Fibroblast of lung (primary cell): ENCODE data around the gene LRRC49. TPM values are rescaled to one million over a fixed set of nuclear protein-coding genes. Genes with fewer than 3 reads are reported as not detected.
A peak's percentile ranks its signal among the peaks of the same experiment; 100 is the strongest.

Experiments used
- DNase-seq, 2 donors: peaks; one replicate each; pipeline versions ENCODE4 v3.0.0 to v3.0.0-alpha.2; 2010; ENCODE audit warnings: low read depth in 2 of 2
- H2AFZ ChIP-seq: 2 replicates; pipeline ENCODE4 v1.5.1; 2012; ENCODE audit warnings: low read length, control low read depth, inconsistent platforms
- H3K27ac ChIP-seq: 2 replicates; pipeline ENCODE4 v1.5.1; 2011; ENCODE audit warnings: low read length, control low read depth; ENCODE audit not compliant: insufficient read depth
- H3K27me3 ChIP-seq: 2 replicates; pipeline ENCODE4 v1.5.1; 2011; ENCODE audit warnings: mild to moderate bottlenecking, low read length; ENCODE audit not compliant: control insufficient read depth, insufficient read depth
- H3K36me3 ChIP-seq: 2 replicates; pipeline ENCODE4 v1.5.1; 2011; ENCODE audit warnings: low read length; ENCODE audit not compliant: control insufficient read depth, insufficient read depth
- H3K4me1 ChIP-seq: 2 replicates; pipeline ENCODE4 v1.5.1; 2011; ENCODE audit warnings: low read length; ENCODE audit not compliant: control insufficient read depth, insufficient read depth; ENCODE audit errors: extremely low read depth
- H3K4me2 ChIP-seq: 2 replicates; pipeline ENCODE4 v1.5.1; 2011; ENCODE audit warnings: low read length, control low read depth; ENCODE audit not compliant: insufficient read depth; ENCODE audit errors: extremely low read depth
- H3K4me3 ChIP-seq, 4 experiments: fragments of 200-600 bp in 1 of 4; sonication (generic) in 1 of 4; replicated peaks in 1 of 4; 2 replicates each; pipeline ENCODE4 v1.5.1; 2011 to 2016; ENCODE audit warnings: low read length in 4 of 4, low read depth in 3 of 4, mild to moderate bottlenecking in 3 of 4, control low read depth in 2 of 4, inconsistent platforms in 1 of 4, mixed read lengths in 1 of 4; ENCODE audit not compliant: insufficient read depth in 1 of 4; ENCODE audit errors: control extremely low read depth in 1 of 4
- H3K79me2 ChIP-seq: 2 replicates; pipeline ENCODE4 v1.5.1; 2012; ENCODE audit warnings: mild to moderate bottlenecking, low read length, inconsistent platforms; ENCODE audit not compliant: control insufficient read depth, insufficient read depth
- H3K9ac ChIP-seq: 2 replicates; pipeline ENCODE4 v1.5.1; 2011; ENCODE audit warnings: mild to moderate bottlenecking, low read length, control low read depth; ENCODE audit not compliant: insufficient read depth
- H3K9me3 ChIP-seq: 2 replicates; pipeline ENCODE4 v1.5.1; 2012; ENCODE audit warnings: low read depth, low read length; ENCODE audit not compliant: control insufficient read depth, insufficient read depth
- H4K20me1 ChIP-seq: 2 replicates; pipeline ENCODE4 v1.5.1; 2011; ENCODE audit warnings: low read length; ENCODE audit not compliant: control insufficient read depth, insufficient read depth; ENCODE audit errors: extremely low read depth
- CTCF ChIP-seq, 2 donors: IDR thresholded peaks in 1 of 2; conservative IDR thresholded peaks in 1 of 2; 1 replicate in 1 of 2; 2 replicates in 1 of 2; pipeline ENCODE4 v1.5.1; 2011 to 2012; ENCODE audit warnings: low read length in 2 of 2, control low read depth in 1 of 2, inconsistent platforms in 1 of 2, low read depth in 1 of 2, mild to moderate bottlenecking in 1 of 2
- EZH2 ChIP-seq: IDR thresholded peaks from 2 replicates; pipeline ENCODE4 v1.5.1; 2012; ENCODE audit warnings: low read length, control low read depth, mild to moderate bottlenecking; ENCODE audit errors: missing control alignments
- polyA plus RNA-seq, 2 donors: library from polyadenylated mRNA; depleted of rRNA in 1 of 2; stranded (reverse) in 1 of 2; unstranded in 1 of 2; fragments of >200 nt; gene quantifications; 2 replicates each; pipeline ENCODE4 v1.2.1, GENCODE V29; 2011 to 2012; ENCODE audit warnings: missing spikeins in 1 of 2
- total RNA-seq: library from RNA; depleted of rRNA; stranded (reverse); fragments of >200 nt; gene quantifications from 2 replicates; pipeline ENCODE4 v1.2.1, GENCODE V29; 2014

The LRRC49 gene
- total and polyA plus RNA-seq, 2 donors (not counting 1 experiment from before 2014, with no cell fraction given) = 10.0 to 31.5 TPM

- no peaks in the 10 kb centered on the region for H4K20me1 ChIP-seq
- no peak overlapping the region for H3K9ac ChIP-seq
- TF ChIP-seq EZH2 = no peak
- no peak for TF ChIP-seq CTCF (conservative IDR thresholded peaks at IDR 0.05 in 1 of 2, IDR thresholded peaks at IDR 0.05 in 1 of 2; ENCODE audit: low read depth in 1 of 2, low read length in 2 of 2)
- no peaks in the 10 kb centered on the region for H3K79me2 ChIP-seq
- H3K36me3 ChIP-seq = no peaks in the 10 kb centered on the region
- no peak overlapping the region for H2AFZ ChIP-seq
- no peak overlapping the region for H3K4me3 ChIP-seq
- H3K4me2 ChIP-seq = no peak overlapping the region
- H3K27ac ChIP-seq = peak overlapping the region; percentile 7
- H3K27me3 ChIP-seq = no peaks in the 10 kb centered on the region
- no peaks in the 10 kb centered on the region for H3K4me1 ChIP-seq
- H3K9me3 ChIP-seq = no peaks in the 10 kb centered on the region
- peak; percentile 79 to 81 for DNase-seq
Measured at GRCh38 chr15:70976851-70977250, 84.2 kb downstream of the LRRC49 start.

- Histone ChIP-seq H3K27ac (no peak overlapping the region), H3K9me3 (no peaks in the 10 kb centered on the region), H3K4me2 (no peak overlapping the region), H3K36me3 (no peaks in the 10 kb centered on the region), H2AFZ (no peak overlapping the region), H4K20me1 (no peaks in the 10 kb centered on the region), H3K4me3 (no peak overlapping the region), H3K27me3 (no peaks in the 10 kb centered on the region), H3K79me2 (no peaks in the 10 kb centered on the region), H3K4me1 (no peaks in the 10 kb centered on the region), H3K9ac (no peak overlapping the region)
- TF ChIP-seq EZH2 (no peak), CTCF (conservative IDR thresholded peaks at IDR 0.05 in 1 of 2, IDR thresholded peaks at IDR 0.05 in 1 of 2; ENCODE audit: low read depth in 1 of 2, low read length in 2 of 2) (no peak)
- DNase-seq = no peak
Measured at GRCh38 chr15:70995383-70995970, 102.9 kb downstream of the LRRC49 start.

- no peak for DNase-seq
- no peaks in the 10 kb centered on the region for H3K36me3 ChIP-seq
- H4K20me1 ChIP-seq = no peaks in the 10 kb centered on the region
- H3K79me2 ChIP-seq = no peaks in the 10 kb centered on the region
- H3K4me2 ChIP-seq = no peak overlapping the region
- no peak overlapping the region for H3K27ac ChIP-seq
- TF ChIP-seq CTCF (conservative IDR thresholded peaks at IDR 0.05 in 1 of 2, IDR thresholded peaks at IDR 0.05 in 1 of 2; ENCODE audit: low read depth in 1 of 2, low read length in 2 of 2) = no peak
- TF ChIP-seq EZH2 = no peak
- no peak overlapping the region for H3K9ac ChIP-seq
- no peaks in the 10 kb centered on the region for H3K9me3 ChIP-seq
- H3K27me3 ChIP-seq = no peaks in the 10 kb centered on the region
- no peak overlapping the region for H3K4me3 ChIP-seq
- no peaks in the 10 kb centered on the region for H3K4me1 ChIP-seq
- H2AFZ ChIP-seq = no peak overlapping the region
Measured at GRCh38 chr15:70998319-70998718, 105.7 kb downstream of the LRRC49 start.
